Measurements from ENCODE around the gene MRPL20.
A peak's percentile ranks its signal among the peaks of the same experiment; 100 is the strongest.

MRPL20 gene

GRCh38 chr1:1359664-1360468, 47.2 kb downstream of the MRPL20 start:
- no peaks in the 10 kb centered on the region for H3K9me3 Mint-ChIP-seq
- DNase-seq (no peak), ATAC-seq (no peak)
- peaks cover 2% of the 10 kb centered on the region for H3K27me3 Mint-ChIP-seq
- H3K27ac Mint-ChIP-seq: no peak overlapping the region
- peaks cover 30% of the 10 kb centered on the region for H3K4me1 Mint-ChIP-seq
- no peak overlapping the region for H3K4me3 Mint-ChIP-seq

- Mint-ChIP-seq H3K27ac (peak overlapping the region in 1 of 2 donors; percentile 54), H3K4me3 (peak overlapping the region; percentile 26 to 73), H3K27me3 (peaks cover 8% of the 10 kb centered on the region), H3K9me3 (no peaks in the 10 kb centered on the region), H3K4me1 (peaks cover 33% of the 10 kb centered on the region)
- DNase-seq (no peak), ATAC-seq (peak; percentile 52)
These were observed 47.8 kb downstream of the MRPL20 start for GRCh38 chr1:1359308-1359663.

GRCh38 chr1:1358433-1359271, 48.4 kb downstream of the MRPL20 start, which contains the start of gene MXRA8:
Gene MXRA8, minus strand, starts transcription at chr1:1358555. Its CDS starts 51 bp downstream, at chr1:1358504.
- DNase-seq: no peak
- ATAC-seq: peak; percentile 39

GRCh38 chr1:1357871-1358432, 49.1 kb downstream of the MRPL20 start:
- Mint-ChIP-seq H3K27ac (no peak overlapping the region), H3K4me1 (peaks cover 47% of the 10 kb centered on the region), H3K4me3 (peak overlapping the region; percentile 44 to 71), H3K9me3 (no peaks in the 10 kb centered on the region), H3K27me3 (peaks cover 21% of the 10 kb centered on the region)
- ATAC-seq (no peak), DNase-seq (no peak)

More at GRCh38 chr1:1358433-1359271, 48.4 kb downstream of the MRPL20 start, which contains the start of gene MXRA8:
- H3K27ac Mint-ChIP-seq: peak within 1 kb of the TSS in 1 of 2 donors; percentile 54
- peaks cover 14% of the 10 kb centered on the region for H3K27me3 Mint-ChIP-seq
- peak within 1 kb of the TSS; percentile 44 to 73 for H3K4me3 Mint-ChIP-seq
- no peaks in the 10 kb centered on the region for H3K9me3 Mint-ChIP-seq
- peaks cover 40% of the 10 kb centered on the region for H3K4me1 Mint-ChIP-seq

- no peaks in the 10 kb centered on the region for H3K9me3 Mint-ChIP-seq
- H3K27me3 Mint-ChIP-seq: peaks cover 32% of the 10 kb centered on the region
- ATAC-seq: peak; percentile 10
- H3K27ac Mint-ChIP-seq: no peak overlapping the region
- no peak overlapping the region for H3K4me3 Mint-ChIP-seq
- DNase-seq: no peak
- peaks cover 57% of the 10 kb centered on the region for H3K4me1 Mint-ChIP-seq
These were observed 50.2 kb downstream of the MRPL20 start for GRCh38 chr1:1356796-1357401.

GRCh38 chr1:1356166-1356795, 50.8 kb downstream of the MRPL20 start:
- H3K27me3 Mint-ChIP-seq: peaks cover 34% of the 10 kb centered on the region
- H3K27ac Mint-ChIP-seq: no peak overlapping the region
- H3K9me3 Mint-ChIP-seq: no peaks in the 10 kb centered on the region
- H3K4me3 Mint-ChIP-seq: no peak overlapping the region
- no peak for ATAC-seq
- H3K4me1 Mint-ChIP-seq: peaks cover 59% of the 10 kb centered on the region
- DNase-seq: no peak

GRCh38 chr1:1355416-1355815, 51.7 kb downstream of the MRPL20 start:
- H3K27ac Mint-ChIP-seq: no peak overlapping the region
- ATAC-seq (peak; percentile 34), DNase-seq (no peak)
- H3K4me3 Mint-ChIP-seq: no peak overlapping the region
- no peaks in the 10 kb centered on the region for H3K9me3 Mint-ChIP-seq
- H3K4me1 Mint-ChIP-seq: peaks cover 59% of the 10 kb centered on the region
- peaks cover 34% of the 10 kb centered on the region for H3K27me3 Mint-ChIP-seq

- ATAC-seq (no peak), DNase-seq (no peak)
- Mint-ChIP-seq H3K27ac (no peak overlapping the region), H3K27me3 (peaks cover 34% of the 10 kb centered on the region), H3K9me3 (no peaks in the 10 kb centered on the region), H3K4me3 (peak overlapping the region; percentile 65 to 68), H3K4me1 (peaks cover 55% of the 10 kb centered on the region)
These were observed 52.5 kb downstream of the MRPL20 start for GRCh38 chr1:1354271-1355247.

- H3K4me3 Mint-ChIP-seq: peak overlapping the region in 1 of 2 donors; percentile 31
- no peak for ATAC-seq
- no peaks in the 10 kb centered on the region for H3K9me3 Mint-ChIP-seq
- peaks cover 45% of the 10 kb centered on the region for H3K4me1 Mint-ChIP-seq
- DNase-seq: no peak
- H3K27me3 Mint-ChIP-seq: peaks cover 34% of the 10 kb centered on the region
- H3K27ac Mint-ChIP-seq: no peak overlapping the region
These were observed 53.5 kb downstream of the MRPL20 start for GRCh38 chr1:1353389-1354151.

GRCh38 chr1:1352786-1353388, 54.2 kb downstream of the MRPL20 start:
- DNase-seq (no peak), ATAC-seq (no peak)
- no peak overlapping the region for H3K4me3 Mint-ChIP-seq
- H3K27ac Mint-ChIP-seq: no peak overlapping the region
- peaks cover 43% of the 10 kb centered on the region for H3K4me1 Mint-ChIP-seq
- no peaks in the 10 kb centered on the region for H3K9me3 Mint-ChIP-seq
- peaks cover 34% of the 10 kb centered on the region for H3K27me3 Mint-ChIP-seq

Data from stimulated activated naive CD8-positive, alpha-beta T cell treated with anti-CD3 and anti-CD28 coated beads, Interleukin-15, amount 100 ng/mL, for 72 hours (primary cell).